ENCODE data around the gene C11orf71.

GRCh38 chr11:114449845-114450244 is 49.5 kb upstream of the C11orf71 start:
- TF ChIP-seq TCF7L2 (IDR thresholded peaks at IDR 0.05; ENCODE audit: borderline replicate concordance, extremely low read depth, insufficient read depth, insufficient read length) = no peak
- TF ChIP-seq YY1 (IDR thresholded peaks at IDR 0.05; ENCODE audit: extremely low read depth, insufficient replicate concordance, low read depth, low read length) = no peak
- no peak for TF ChIP-seq CTCF (IDR thresholded peaks at IDR 0.05 in 2 of 3, conservative IDR thresholded peaks at IDR 0.05 in 1 of 3; ENCODE audit: borderline replicate concordance in 1 of 3, insufficient read depth in 1 of 3, low read depth in 2 of 3, low read length in 2 of 3)
- no peak for TF ChIP-seq SP1 (IDR thresholded peaks at IDR 0.05; ENCODE audit: low read depth)

Measured in HCT116 (cell line).